ENCODE results near the gene ZNF555.

ZNF555 gene

DNA sequence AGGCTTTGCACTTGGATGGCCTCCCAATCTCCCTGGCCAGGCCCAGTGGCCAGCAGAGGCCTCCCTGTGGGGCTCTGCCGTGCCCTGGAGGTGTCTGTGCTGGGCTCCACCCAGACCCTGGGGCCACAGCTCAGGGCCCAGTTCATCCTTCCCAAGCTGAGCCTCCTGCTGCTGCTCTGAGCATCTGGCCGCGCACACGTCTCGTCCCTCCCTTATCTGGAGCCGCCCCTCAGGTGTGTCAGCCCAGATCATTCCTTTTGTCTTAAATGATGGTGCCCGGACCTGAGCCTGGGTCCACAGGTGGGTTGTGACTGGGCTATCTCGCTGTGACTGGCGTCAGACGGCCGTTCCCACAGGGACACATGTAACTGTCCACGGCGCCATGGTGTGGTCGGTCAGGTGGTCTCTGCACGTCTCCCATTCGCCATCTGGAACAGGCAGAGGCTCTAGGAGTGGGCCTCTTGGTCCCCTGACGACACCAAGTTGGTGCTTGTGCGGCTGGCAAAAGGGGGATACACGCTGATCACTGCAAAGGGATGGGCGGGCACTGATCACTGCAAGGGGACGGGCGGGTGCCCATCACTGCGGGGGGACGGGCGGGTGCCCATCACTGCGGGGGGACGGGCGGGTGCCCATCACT lies 35.9 kb upstream of the ZNF555 start:
- Histone ChIP-seq H3K4me3 (ENCODE audit: low read depth in 1 of 2, low read length in 1 of 2) (no peak overlapping the region), H3K36me3 (peaks cover 70% of the 10 kb centered on the region), H3K27ac (no peak overlapping the region), H3K27me3 (no peaks in the 10 kb centered on the region), H3K4me1 (ENCODE audit: control insufficient read depth in 1 of 2, insufficient read depth in 1 of 2, low read depth in 1 of 2, low read length in 1 of 2) (no peaks in the 10 kb centered on the region), H3K9me3 (no peaks in the 10 kb centered on the region)
- TF ChIP-seq, protein P1, sequence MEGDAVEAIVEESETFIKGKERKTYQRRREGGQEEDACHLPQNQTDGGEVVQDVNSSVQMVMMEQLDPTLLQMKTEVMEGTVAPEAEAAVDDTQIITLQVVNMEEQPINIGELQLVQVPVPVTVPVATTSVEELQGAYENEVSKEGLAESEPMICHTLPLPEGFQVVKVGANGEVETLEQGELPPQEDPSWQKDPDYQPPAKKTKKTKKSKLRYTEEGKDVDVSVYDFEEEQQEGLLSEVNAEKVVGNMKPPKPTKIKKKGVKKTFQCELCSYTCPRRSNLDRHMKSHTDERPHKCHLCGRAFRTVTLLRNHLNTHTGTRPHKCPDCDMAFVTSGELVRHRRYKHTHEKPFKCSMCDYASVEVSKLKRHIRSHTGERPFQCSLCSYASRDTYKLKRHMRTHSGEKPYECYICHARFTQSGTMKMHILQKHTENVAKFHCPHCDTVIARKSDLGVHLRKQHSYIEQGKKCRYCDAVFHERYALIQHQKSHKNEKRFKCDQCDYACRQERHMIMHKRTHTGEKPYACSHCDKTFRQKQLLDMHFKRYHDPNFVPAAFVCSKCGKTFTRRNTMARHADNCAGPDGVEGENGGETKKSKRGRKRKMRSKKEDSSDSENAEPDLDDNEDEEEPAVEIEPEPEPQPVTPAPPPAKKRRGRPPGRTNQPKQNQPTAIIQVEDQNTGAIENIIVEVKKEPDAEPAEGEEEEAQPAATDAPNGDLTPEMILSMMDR (IDR thresholded peaks at IDR 0.05): no peak

DNA sequence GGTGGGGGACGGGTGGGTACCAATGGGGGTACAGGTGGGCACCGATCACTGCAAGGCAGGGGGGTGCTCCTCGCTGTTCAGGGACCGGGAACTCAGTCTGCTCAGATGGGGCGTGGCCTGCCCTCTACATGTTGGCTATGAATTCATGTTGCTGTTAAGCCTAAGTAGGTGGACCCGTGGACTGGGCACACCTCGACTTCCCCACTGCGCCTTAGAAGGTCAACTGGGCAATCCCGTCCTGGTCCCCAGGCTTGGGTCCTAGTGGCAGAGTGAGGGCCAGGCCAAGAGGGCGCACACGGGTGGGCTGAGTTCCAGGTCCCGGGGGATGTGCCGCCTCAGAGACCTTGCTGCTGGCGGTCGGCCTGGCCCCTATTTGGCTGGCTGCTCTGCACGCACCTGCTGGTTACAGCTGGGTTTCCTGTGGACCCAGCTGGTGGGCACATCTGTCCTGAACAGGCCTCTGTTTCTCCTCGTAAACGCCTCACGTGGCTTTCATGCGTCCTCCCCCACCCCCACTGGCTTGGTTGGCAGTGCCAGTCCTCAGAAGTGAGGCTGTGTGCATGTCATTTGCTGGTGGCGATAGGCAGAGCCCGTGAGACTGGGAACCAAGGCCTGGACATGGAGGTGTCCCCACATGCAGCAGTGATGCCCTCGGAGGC lies 35.2 kb upstream of the ZNF555 start:
- TF ChIP-seq, protein P1 (IDR thresholded peaks at IDR 0.05): no peak
- no peak overlapping the region for H3K27ac ChIP-seq
- H3K9me3 ChIP-seq: no peaks in the 10 kb centered on the region
- H3K27me3 ChIP-seq: no peaks in the 10 kb centered on the region
- H3K4me1 ChIP-seq (ENCODE audit: control insufficient read depth in 1 of 2, insufficient read depth in 1 of 2, low read depth in 1 of 2, low read length in 1 of 2): no peaks in the 10 kb centered on the region
- H3K36me3 ChIP-seq: peaks cover 77% of the 10 kb centered on the region
- no peak overlapping the region for H3K4me3 ChIP-seq (ENCODE audit: low read depth in 1 of 2, low read length in 1 of 2)

DNA sequence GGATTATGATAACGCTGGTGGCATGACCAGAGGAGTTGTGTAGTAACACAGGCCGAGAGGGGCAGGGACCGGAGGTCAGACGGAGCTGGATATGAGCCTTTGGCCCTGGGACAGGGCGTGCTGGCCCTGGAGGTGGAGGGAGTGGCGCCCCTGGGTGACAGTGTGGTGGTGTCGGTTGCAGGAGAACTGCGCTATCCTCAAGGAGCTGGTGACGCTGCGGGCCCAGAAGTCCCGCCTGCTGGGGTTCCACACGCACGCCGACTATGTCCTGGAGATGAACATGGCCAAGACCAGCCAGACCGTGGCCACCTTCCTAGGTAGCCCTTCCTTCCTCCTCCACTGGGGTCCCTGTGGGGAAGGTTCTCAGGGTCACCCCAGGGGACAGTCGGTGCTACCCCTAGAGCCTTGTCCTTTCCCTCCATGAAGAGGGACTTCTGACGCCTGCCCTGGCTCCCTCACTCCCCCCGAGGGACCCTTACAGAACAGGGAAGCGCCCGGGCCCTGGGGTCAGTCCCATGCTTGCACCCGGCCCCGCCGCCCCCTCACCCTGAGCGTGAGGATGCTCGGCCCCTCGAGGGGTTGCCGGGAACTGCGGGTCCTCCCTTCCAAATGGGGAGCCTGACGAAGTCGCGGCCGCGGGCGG lies 34.4 kb upstream of the ZNF555 start:
- no peak overlapping the region for H3K27ac ChIP-seq
- no peaks in the 10 kb centered on the region for H3K27me3 ChIP-seq
- H3K4me1 ChIP-seq (ENCODE audit: control insufficient read depth in 1 of 2, insufficient read depth in 1 of 2, low read depth in 1 of 2, low read length in 1 of 2): no peaks in the 10 kb centered on the region
- no peak overlapping the region for H3K4me3 ChIP-seq (ENCODE audit: low read depth in 1 of 2, low read length in 1 of 2)
- no peaks in the 10 kb centered on the region for H3K9me3 ChIP-seq
- H3K36me3 ChIP-seq: peaks cover 85% of the 10 kb centered on the region
- TF ChIP-seq, protein P1 (IDR thresholded peaks at IDR 0.05): no peak

DNA sequence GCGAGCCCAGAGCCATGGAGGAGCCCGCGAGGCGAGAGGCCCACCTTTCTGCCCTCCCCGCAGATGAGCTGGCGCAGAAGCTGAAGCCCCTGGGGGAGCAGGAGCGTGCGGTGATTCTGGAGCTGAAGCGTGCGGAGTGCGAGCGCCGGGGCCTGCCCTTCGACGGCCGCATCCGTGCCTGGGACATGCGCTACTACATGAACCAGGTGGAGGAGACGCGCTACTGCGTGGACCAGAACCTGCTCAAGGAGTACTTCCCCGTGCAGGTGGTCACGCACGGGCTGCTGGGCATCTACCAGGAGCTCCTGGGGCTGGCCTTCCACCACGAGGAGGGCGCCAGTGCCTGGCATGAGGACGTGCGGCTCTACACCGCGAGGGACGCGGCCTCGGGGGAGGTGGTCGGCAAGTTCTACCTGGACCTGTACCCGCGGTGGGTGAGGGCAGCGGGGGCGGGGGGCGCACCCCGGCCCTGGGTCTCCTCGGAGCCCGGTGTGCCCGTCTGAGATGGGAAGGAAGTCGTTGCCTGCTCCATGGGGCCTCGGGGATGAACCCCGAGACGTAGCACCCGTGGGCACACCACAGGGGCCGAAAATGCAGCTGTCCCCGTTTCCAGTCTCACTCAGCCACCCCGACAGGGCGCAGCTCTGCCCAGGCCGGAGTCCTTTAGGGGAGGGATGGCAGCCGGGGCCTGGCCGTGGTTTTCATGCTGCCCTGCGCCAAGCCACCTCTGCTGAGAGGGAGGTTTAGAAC lies 33.7 kb upstream of the ZNF555 start:
- no peak overlapping the region for H3K4me3 ChIP-seq (ENCODE audit: low read depth in 1 of 2, low read length in 1 of 2)
- no peaks in the 10 kb centered on the region for H3K9me3 ChIP-seq
- no peaks in the 10 kb centered on the region for H3K27me3 ChIP-seq
- peaks cover 86% of the 10 kb centered on the region for H3K36me3 ChIP-seq
- H3K27ac ChIP-seq: no peak overlapping the region
- H3K4me1 ChIP-seq (ENCODE audit: control insufficient read depth in 1 of 2, insufficient read depth in 1 of 2, low read depth in 1 of 2, low read length in 1 of 2): no peaks in the 10 kb centered on the region
- TF ChIP-seq, protein P1 (IDR thresholded peaks at IDR 0.05): no peak

DNA sequence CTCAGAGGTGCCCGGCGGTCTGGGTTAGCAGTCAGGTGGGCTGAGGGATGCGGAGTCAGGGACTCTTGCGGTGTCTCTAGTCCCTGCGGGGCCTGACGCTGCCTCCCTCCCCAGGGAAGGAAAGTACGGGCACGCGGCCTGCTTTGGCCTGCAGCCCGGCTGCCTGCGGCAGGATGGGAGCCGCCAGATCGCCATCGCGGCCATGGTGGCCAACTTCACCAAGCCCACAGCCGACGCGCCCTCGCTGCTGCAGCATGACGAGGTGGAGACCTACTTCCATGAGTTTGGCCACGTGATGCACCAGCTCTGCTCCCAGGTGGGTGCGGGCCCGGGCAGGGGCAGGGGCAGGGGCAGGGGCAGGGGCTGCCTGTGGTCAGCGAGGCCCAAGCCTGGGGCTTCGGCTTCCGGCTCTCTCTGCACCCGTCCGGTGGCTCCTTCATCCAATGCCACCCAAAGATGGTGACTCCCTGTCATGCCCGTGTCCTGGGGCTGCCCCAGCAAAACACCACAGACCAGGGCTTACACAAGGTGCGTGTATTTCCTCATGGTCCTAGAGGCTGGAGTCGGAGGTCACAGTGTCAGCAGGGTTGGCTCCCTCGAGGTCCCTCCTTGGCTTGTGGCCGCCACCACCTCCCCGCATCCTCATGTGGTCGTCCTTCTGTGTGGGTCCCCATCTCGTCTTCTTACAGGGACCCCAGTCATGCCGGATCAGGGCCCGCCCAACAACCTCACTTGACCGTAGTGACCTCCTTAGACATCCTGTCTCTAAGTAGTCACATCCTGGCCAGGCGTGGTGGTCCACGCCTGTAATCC lies 32.9 kb upstream of the ZNF555 start:
- Histone ChIP-seq H3K9me3 (no peaks in the 10 kb centered on the region), H3K4me1 (ENCODE audit: control insufficient read depth in 1 of 2, insufficient read depth in 1 of 2, low read depth in 1 of 2, low read length in 1 of 2) (no peaks in the 10 kb centered on the region), H3K27ac (no peak overlapping the region), H3K27me3 (no peaks in the 10 kb centered on the region), H3K36me3 (peaks cover 80% of the 10 kb centered on the region), H3K4me3 (ENCODE audit: low read depth in 1 of 2, low read length in 1 of 2) (no peak overlapping the region)
- TF ChIP-seq, protein P1 (IDR thresholded peaks at IDR 0.05): no peak

Data from neutrophil (primary cell).